Endometrial microvascular endothelial cells (primary cell): ENCODE data around the gene CNTF. TPM values are rescaled to one million over a fixed set of nuclear protein-coding genes. Genes with fewer than 3 reads are reported as not detected.

ENCODE experiments used
- in situ Hi-C: cut with HindIII; loops from 2 replicates; pipeline ENCODE4 v1.10.0; 2017; ENCODE audit warnings: low sequenced_read_pairs, low pct_unique_long_range_greater_than_20kb; ENCODE audit errors: inconsistent ontology term
- total RNA-seq: library from RNA; depleted of rRNA; stranded (reverse); fragments of >200 nt; gene quantifications from one replicate; pipeline ENCODE4 v1.2.3, GENCODE V29; 2015; ENCODE audit errors: inconsistent ontology term

The CNTF gene
- total RNA-seq, 1 donor from 2014 or later: 0.65 TPM

GRCh38 chr11:58597486-58598144, 24.9 kb upstream of the CNTF start:
- in situ Hi-C loops: no loop called here

GRCh38 chr11:58600510-58600909, 22.0 kb upstream of the CNTF start:
- in situ Hi-C loops: no loop called here

GRCh38 chr11:58606930-58607714, 15.3 kb upstream of the CNTF start:
- in situ Hi-C loops: no loop called here

DNA sequence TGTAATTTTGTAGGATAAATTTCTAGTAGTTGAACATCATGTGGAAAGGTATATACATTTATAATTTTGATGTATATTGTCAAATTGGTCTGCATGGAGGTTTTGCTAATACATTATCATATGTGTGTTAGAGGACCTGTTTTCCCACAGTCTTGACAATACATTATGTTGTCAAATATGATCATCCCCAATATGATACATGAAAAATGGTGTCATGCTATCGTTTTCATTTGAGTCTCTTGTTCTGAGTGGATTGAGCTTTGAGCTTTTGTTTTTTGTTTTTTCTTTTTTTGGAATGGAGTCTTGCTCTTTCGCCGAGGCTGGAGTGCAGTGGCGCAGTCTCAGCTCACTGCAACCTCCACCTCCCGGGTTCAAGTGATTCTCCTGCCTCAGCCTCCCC, 14.1 kb upstream of the CNTF start:
- in situ Hi-C loops: no loop called here

- in situ Hi-C loops: no loop called here
Observed at GRCh38 chr11:58609723-58610122, 12.7 kb upstream of the CNTF start.

DNA sequence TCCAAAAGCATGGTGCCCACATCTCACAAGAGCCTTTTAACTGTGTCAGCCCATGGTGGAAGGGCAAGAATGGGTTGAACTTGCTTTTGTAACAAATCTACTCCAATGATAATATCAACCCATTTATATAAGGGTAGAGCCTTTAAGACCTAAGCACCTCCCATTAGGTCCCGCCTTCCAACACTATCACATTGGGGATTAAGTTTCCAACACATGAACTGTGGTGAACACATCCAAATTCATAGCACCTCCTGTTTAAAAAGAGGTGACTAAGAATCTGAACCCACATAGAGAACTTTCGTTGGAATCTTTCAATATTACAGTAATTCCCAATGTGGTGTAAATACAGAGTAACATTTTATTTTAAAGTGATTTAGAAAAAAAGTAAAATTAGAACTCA, 9.2 kb upstream of the CNTF start:
- in situ Hi-C loops: no loop called here

DNA sequence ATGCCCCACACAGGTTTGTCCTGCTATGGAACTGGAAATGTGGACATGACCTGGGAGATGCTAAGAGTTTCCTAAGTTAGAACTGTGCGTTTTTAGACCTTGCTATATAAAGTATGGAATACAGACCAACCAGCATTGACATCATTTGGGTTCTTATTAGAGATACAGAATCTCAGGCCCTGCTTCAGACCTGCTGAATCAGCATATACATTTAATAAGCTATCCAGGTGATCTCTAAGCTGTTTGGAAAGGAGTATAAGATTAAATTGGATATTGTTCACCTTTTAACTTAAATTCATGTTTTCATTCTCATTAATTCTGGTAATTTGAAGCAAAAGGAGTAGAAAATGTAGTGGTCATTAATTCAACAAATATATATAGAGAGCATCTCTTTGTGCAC, 6.9 kb upstream of the CNTF start:
- in situ Hi-C loops: no loop called here

GRCh38 chr11:58616594-58616993, 5.9 kb upstream of the CNTF start:
- in situ Hi-C loops: no loop called here

- in situ Hi-C loops: no loop called here
Observed at GRCh38 chr11:58617976-58618557, 4.4 kb upstream of the CNTF start.

- in situ Hi-C loops: no loop called here
Observed at GRCh38 chr11:58621586-58622262, 741 bp upstream of the CNTF start.

DNA sequence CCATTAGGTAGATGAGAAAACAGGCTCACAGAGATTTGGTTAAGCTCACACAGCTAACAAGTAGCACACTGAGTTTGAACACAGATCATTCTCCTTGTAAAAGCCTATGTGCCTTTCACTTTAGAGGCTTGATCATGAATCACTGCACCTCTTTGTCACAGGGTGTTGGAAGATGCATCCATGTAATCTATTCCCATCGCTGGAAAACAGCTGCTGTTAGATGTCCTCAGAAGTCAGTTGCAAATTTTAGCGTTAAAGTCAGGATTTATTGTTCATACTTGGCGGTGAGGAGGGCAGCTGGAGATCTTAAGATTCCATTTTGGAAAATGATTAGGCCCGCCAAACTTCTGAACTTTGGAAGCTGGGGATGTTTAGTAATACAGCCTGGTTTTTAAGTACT, 2.6 kb downstream of the CNTF start:
- in situ Hi-C loops: no loop called here

GRCh38 chr11:58625826-58626460, 3.5 kb downstream of the CNTF start:
- in situ Hi-C loops: no loop called here

- in situ Hi-C loops: no loop called here
Observed at GRCh38 chr11:58626934-58627483, 4.5 kb downstream of the CNTF start.

GRCh38 chr11:58628446-58628845, 6.0 kb downstream of the CNTF start:
- in situ Hi-C loops: no loop called here

DNA sequence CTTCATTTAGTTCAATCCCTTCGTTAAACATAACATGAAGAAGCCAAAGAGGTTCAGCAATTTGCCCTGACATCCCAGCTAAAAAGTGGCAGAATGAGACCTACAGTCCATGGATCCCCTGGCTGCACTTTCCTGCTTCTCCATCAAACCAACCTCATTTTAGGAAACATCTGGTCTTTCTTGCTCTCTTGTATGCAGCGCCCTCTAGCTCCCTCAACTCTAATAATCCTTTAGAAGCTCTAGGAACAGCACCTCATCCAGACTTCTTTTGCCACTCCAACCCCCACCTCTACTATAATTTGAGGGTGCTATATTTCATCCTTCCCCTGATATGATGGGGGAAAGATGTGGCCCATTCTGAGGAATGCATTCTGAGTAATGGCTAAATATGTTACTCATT, 7.4 kb downstream of the CNTF start:
- in situ Hi-C loops: no loop called here

DNA sequence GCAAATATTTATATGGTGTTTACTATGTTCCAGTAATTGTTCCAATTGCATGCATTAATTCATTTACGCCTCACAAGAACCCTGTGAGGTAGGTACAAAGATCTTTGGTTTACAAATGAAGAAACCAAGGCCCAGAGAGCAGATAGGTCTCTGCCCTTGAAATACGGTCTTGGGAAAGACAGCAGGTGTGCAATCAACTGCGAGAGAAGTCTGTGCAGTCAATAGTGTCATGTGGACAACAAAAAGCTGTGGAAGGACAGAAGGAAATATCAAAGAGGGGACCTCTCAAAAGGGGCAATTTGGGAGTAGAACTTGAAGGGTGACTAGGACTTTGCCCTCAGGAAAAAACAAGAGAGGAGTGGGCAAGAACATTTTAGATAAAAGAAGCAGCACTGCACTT, 8.9 kb downstream of the CNTF start:
- in situ Hi-C loops: no loop called here

DNA sequence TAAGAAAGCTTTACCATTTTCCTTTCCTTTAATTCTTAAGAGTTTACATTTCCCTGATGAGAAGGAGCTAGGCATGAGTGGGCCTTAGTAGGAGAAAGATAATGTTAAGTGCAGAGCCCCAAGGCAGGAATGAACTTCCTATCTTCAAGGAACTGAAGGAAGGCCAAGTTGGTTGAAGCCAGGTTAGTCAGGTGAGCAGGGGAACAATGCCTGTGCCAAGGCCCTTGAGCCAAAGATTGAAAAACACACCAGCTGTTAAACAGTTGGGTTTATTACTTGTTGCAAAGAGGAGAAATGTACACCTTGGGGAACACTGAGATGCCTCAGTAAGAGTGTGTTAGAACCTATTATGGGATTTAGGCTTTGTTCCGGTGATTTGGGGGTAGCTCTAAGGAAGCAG, 10.0 kb downstream of the CNTF start:
- in situ Hi-C loops: no loop called here

DNA sequence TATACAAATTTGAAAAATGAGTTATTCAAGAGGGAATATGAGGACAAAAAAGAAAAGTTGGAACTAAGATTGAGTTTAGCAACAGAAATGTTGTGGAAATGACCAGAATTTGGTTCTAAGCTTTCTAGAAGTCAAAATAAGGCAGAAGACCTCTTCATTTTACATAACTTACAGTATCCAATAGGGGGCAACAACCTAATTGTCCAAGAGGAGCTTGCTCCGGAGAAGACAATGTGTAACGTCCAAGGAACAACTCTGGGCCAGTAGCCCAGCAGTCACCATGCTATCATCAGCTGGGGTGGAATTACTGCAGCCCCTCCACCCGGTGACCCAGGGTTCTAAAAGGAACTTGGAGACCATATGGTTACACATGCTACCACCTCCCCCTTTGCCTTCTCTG, 14.1 kb downstream of the CNTF start:
- in situ Hi-C loops: no loop called here

DNA sequence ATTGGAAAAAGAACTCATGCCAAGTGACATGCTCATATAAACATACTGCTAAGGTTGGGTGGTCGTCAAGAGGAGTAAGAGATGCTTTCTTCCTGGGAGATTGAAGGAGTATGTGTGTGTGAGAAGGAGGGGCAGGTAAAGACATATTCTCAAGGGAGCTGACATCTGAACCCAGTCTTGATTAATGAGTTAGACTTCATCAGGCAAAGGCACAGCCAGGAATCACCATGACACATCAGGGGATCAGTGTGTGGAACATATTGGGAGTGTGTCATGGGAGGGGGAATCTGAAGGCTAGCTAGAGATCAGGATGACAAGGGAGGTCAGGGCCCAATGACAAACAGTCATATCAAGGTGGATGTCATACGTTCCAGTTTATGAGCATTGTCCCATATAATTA, 14.9 kb downstream of the CNTF start:
- in situ Hi-C loops: no loop called here
